Measurements from ENCODE around the gene KLF15.
"Not testable (repeated sequence)": the region's sequence is repeated elsewhere in the genome, so short reads cannot be mapped to it uniquely, and the experiment has no call there.

The KLF15 gene

DNA sequence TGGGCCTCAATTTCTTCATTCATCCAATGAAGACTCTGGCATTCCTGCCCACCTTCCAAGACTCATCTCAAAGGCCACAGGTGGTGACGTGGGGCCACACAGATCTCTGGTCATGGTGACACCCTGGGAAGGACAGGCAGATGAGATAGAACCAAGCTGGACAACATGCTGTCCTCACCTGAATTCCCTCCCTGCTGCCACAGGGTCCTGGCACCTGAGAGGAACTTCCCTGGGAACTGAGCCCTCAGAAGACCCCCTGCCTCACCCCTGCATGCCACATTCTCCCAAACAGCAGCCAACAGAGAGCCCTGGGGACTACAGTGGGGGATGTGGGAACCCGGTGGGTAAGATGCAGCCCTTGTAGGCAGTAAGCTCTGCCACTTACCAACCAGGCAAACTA, 10.7 kb downstream of the KLF15 start:
- DNase-seq (ENCODE audit: low spot score), result no peak

DNA sequence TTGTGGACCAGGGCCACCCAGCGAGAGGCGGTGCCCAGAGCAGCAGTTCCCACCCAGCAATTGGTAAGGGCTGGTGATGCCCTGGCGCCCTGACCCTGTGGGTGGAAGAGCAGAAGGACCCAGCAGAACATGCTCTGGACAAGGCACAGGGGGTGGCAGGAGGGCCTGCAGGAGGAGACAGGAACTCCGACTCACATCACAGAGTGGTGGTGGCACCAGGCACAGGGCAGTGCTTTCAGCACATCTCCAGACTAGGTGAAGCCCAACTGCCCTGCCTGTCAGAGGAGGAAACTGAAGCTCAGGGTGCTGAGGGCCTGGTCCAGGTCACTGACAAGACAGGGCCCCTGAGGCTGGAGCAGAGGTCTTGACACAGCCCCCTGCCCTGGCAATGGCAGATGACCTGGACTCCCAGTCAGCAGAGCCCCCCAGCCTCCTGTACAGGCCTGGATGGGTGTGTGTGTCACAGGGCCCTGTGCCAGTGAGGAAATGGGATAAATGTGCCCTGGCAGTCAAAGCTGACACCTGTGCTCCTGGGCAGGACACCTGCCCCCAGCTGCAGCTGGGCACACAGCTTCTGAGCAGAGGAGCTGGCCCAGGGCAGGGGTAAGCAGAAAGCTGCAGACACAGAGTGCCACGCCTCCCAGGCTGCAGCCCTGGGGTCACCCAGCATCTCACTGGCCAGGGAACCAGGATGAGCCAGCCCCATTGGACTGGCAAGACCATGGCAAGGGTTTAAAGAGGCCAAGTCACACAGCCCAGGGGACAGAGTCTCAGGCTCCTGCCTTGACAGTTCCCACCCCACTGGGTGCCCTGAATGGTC, 11.4 kb downstream of the KLF15 start:
- DNase-seq (ENCODE audit: low spot score), result no peak

DNA sequence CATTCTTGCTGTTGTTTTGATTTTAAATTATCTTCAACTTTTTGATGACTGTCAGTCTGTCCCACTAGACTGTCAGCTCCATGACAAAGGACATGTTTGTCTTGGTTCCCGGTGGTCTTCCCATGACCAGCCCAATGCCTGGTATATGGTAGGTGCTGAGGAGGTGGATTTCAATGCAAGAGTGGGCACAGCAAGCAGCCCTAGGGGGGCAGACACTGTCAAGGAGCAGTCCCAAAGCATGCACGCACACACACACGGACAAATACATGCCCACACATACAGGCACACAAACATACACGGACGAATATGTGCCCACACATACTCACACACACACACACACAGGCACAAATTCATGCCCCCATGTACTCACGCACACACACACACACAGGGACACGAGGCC, 12.0 kb downstream of the KLF15 start:
- DNase-seq (ENCODE audit: low spot score), result no peak

DNA sequence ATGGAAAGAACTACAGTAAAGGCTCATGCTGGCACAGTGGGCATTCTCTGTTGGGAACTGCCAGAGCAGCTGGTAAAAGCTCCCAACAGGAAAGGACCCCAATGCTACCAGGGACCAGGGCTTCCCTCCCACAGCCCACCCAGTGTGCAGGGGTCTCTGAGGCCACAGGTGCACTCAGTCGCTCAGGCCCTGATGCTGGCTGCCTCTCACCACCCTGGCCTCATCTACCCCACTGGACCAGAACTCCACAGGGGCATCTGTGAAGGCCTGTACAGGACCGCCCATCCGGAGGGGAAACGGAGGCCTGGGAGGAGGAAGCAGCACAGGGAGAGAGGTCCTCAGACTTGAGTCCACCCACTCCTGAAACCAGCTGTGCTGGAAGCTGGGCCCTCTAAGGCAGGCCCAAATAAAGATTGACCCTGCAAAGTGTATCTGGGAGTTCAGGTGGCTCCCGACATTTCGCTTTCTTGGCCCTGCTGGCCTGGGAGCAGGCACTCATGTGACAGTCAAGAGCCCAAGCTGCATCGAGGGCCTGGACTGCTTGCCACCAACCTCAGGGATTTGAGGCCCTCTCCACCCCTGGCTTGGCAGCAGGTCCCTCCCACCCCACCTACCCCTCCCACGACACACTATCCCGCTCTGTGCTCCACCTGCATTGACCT, 12.7 kb downstream of the KLF15 start:
- no peak for DNase-seq (ENCODE audit: low spot score)

- DNase-seq (ENCODE audit: low spot score), result no peak
These were observed 13.6 kb downstream of the KLF15 start for GRCh38 chr3:126343649-126344035.

- no peak for DNase-seq (ENCODE audit: low spot score)
These were observed 14.1 kb downstream of the KLF15 start for GRCh38 chr3:126342991-126343648.

DNA sequence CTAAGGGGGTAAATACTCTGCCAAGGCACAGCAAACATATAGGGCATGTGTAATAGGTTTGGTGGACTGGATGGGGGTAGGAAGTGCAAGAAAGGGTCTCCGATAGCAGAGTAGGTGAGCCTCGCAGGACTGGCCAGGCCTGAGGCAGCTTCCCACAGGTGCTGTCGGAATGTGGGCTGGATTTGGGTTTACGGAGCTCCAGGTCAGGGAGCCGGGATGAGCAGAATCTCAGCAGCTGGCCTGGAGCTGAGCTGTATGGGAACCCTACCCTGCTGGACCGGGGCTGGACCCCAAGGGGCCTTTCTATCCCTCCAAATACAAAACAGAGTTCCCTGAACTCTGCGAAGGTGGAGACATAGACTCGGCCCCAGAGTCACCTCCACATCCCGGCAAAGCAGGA, 15.0 kb downstream of the KLF15 start:
- DNase-seq (ENCODE audit: low spot score), result no peak

- no peak for DNase-seq (ENCODE audit: low spot score)
These were observed 15.5 kb downstream of the KLF15 start for GRCh38 chr3:126341755-126342150.

DNA sequence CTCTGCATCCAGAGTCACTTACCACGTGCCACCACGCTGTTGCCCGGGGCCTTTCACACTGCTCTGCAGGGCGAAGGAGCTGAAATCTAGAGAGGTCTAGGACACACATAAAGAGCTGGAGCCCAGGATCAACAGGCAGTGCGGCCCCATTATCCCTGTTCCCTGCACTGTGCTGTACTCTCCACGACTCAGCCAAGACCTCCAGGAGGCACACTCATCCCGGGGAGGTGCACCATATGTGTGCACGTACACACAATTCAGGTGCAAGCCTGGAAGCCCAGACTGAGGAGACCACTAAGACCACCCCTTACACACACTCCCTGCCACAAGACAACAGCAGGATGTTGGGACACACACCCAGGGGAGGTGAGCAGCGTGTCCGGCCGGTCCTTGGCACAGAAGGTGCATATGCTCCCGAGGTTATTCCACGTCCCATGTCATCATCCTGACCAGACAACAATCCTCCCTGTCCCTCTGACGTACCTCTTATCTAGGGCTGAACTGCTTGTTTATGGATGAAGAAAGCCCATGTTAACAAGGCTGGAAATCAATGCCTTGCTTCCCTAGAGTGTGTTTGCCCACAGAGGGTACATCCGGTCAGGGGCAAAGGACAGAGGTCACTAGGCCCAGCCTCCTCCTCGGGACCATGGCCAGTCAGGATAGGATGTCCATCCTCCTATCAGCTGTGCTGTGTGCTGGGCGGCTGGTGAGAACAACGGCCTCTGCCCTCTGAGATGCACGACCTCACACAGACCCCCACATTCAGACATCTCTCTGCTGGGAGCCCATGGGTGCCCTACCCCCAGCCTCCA, 16.1 kb downstream of the KLF15 start:
- no peak for DNase-seq (ENCODE audit: low spot score)

DNA sequence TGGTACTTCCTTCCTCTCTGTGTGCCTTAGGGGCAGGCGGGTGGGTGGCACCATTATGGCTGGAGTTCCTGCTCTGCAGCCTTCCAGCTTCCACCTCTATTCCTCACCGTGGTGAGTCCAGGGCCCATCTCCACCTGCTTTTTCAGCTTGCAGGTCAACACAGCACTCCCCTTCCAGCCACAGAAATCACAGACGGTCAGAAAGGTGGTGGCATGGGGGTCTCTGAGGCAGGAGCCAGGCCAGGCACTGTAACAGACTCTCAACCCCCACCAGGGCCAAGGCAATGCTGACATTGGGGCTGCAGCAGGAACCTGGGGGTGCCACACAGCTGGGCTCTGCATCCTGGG, 16.6 kb downstream of the KLF15 start:
- no peak for DNase-seq (ENCODE audit: low spot score)

DNA sequence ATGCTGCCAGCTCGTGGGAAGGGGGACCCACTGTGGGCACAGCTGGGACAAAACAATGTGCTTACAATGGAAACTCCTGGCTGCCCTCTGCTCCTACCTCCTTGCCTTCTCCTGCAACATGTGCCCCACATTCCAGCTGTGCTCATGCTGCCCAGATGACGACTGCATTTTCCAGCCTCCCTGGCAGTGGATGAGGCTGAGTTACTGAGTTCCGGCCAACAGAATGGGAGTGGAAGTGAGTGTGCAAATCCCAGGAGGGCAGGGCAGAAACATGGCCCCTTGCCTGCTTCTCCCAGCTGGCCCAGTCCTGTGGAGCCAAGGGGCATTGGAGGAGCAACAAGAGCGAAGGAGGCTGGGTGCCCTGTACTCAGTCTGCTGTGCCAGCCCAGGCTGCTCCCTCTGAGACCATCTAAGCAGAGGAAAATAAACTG, 17.1 kb downstream of the KLF15 start:
- DNase-seq (ENCODE audit: low spot score), result no peak

DNA sequence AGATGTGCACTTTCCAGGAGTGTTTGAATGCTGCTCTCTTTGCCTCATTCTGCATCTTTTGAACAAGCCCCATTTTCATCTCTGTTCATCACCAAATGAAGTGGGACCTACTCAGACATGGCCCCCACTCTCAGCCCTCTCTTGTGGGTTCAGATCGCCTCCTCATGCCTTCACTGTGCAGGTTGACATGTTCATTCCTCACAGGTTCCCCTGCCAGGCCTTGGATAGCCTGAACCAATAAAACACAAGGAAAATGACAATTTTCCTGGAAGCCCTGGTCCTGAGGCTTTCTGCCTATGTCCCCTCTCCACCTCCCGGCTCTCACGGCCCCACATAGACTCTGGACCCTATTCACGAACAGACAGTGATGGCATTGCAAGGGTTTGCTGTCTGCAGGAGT, 17.7 kb downstream of the KLF15 start:
- DNase-seq (ENCODE audit: low spot score), result no peak

- DNase-seq (ENCODE audit: low spot score), result no peak
These were observed 18.4 kb downstream of the KLF15 start for GRCh38 chr3:126338790-126339288.

- DNase-seq (ENCODE audit: low spot score), result no peak
These were observed 19.1 kb downstream of the KLF15 start for GRCh38 chr3:126337980-126338651.

DNA sequence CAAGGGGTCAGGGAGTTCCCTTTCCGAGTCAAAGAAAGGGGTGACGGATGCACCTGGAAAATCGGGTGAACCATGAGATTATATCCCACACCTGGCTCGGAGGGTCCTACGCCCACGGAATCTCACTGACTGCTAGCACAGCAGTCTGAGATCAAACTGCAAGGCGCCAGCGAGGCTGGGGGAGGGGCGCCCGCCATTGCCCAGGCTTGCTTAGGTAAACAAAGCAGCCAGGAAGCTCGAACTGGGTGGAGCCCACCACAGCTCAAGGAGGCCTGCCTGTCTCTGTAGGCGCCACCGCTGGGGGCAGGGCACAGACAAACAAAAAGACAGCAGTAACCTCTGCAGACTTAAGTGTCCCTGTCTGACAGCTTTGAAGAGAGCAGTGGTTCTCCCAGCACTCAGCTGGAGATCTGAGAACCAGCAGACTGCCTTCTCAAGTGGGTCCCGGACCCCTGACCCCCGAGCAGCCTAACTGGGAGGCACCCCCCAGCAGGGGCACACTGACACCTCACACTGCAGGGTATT, 25.3 kb downstream of the KLF15 start:
- not testable (repeated sequence) for DNase-seq (ENCODE audit: low spot score)

GRCh38 chr3:126329927-126330725, 27.1 kb downstream of the KLF15 start:
- DNase-seq (ENCODE audit: low spot score), result no peak

- DNase-seq (ENCODE audit: low spot score), result no peak
These were observed 30.6 kb downstream of the KLF15 start for GRCh38 chr3:126326629-126327028.

DNA sequence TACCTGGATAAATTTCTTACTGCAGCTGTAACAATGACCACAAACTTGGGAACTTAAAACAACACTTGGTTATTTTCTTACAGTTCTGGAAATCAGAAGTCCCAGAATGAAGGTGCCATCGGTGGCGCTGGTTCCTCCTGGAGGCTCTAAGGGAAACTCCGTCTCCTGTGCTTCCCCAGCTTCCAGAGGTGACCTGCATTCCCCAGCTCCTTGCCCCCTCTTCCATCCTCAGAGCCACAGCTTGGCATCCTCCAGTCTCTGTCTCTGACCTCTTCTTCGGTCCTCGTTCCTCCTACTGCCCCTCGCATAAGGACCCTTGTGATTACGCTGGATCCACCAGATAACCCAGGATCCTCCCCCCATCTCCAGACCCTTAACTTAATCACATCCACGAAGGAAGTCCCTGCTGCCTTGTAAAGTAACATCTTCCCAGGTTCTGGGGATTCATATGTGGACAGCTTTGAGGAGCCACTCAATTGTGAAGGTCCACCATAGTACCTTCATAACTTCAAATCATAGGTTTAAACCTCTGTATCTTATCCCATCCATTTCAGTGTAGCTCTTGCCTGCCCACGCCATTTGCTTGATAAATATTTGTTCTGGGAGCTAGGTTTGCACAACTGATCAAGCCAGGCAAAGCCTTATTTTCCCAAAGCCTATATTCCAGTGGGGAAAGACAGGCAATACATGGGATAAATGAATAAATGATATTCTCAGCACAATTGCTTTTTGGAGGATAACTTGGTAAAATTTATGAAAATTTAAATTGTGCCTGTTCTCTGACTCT, 34.8 kb downstream of the KLF15 start:
- DNase-seq (ENCODE audit: low spot score), result no peak

GRCh38 chr3:126321490-126321889, 35.7 kb downstream of the KLF15 start:
- no peak for DNase-seq (ENCODE audit: low spot score)

Data from hematopoietic multipotent progenitor cell treated with erythropoietin and hydrocortisone succinate and interleukin-3 and kit ligand, for 17 days (in vitro differentiated cells).